ENCODE results near the gene IRX2.

IRX2 gene

DNA sequence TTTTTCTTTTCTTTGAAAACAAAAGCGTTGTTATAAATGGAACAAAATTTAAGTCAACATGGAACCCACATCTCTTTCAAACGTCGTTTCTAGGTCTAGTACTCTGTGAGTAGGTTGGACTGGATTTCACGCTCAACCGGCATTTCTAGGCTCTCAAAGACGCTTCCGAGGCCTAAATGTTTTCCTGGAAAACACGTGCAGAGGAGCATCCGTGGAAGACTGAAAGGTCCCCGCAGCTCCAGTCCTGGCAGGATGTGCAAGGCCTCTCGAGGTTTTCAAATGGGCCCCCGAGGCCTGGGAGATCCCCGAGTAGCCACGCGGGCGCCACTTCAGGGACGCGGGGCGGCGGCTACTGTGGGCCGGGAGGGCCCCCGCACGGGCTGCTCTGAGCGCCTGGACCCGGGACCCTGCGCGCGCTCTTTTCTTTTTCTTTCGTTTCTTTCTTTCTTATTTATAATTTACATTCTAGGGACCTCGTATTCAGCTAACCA is 4.2 kb upstream of the IRX2 start:
- no peak for FAIRE-seq

- no peak for FAIRE-seq
Observed at GRCh38 chr5:2755076-2755680, 3.7 kb upstream of the IRX2 start.

DNA sequence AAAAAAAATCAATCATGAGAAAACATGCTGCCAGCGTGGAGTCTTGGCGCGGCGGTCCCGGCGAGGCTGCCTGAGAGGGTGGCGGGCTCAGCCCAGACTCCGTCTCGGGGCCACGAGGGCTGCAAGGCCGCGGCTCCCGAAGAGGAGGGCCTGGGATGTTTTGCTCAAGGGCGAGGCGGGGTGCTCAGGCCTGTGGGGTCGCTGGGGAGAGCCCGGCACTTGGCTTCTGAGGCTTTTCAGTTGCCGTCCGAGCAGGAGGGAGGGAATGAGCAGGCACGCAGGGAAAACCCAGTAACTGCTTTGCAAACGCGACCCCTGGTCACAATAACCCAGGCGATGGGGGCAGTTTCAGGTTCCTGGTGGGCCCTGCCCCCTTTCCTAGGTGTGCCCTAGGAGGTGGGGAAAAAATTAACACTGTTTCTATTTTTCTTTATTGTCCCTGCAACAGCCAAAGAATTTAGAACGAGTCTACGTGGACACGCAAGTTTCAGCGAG is 3.2 kb upstream of the IRX2 start:
- FAIRE-seq = no peak

DNA sequence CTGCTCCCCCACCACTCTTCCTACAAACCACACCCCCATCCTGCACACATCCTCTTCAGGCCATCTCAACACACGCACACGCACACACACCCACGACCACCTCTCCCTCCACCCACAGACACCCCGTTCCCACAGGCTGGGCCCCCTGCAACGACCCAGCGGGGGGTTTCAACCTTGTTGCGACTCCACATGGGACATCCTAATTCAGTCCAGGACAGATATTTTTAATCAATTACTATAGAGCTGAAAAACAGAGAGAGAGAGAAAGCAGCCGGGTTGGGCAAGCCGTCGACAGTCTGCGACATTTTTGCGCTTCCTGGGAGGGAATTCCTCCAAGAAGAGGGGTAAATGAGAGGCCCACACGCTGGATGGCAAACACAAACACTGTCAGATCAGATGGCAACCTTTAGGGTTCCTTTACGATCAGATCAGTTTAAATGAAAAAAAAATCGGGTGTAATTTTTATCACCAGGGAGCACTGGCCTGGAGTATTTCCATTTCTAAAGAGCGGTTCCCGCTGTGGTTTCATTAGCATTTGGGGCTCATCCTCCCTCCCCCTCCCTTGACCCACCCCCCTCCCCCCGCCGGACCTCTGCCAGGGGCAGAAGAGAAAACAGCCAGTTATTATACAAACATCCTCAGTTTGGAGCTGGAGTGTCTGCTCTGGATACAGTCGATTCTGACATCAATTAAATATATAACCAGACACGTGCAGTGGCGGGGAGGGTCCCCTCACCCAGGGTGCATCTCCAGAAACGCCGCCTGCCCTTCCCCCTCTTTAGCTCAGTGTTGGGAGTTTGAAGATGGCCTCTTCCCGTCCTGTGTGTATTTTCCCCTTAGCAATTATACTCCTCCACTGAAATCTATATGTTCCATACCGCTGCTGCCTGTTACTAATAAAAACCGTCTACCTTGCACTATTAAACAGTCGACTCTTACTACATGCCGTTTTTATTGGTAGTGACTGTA is 2.3 kb upstream of the IRX2 start:
- FAIRE-seq = no peak

- FAIRE-seq = no peak
Observed at GRCh38 chr5:2752821-2753439, 1.5 kb upstream of the IRX2 start.

GRCh38 chr5:2752059-2752820 is 763 bp upstream of the IRX2 start:
- FAIRE-seq = no peak

GRCh38 chr5:2750758-2751464 is 566 bp downstream of the IRX2 start:
- FAIRE-seq = no peak

DNA sequence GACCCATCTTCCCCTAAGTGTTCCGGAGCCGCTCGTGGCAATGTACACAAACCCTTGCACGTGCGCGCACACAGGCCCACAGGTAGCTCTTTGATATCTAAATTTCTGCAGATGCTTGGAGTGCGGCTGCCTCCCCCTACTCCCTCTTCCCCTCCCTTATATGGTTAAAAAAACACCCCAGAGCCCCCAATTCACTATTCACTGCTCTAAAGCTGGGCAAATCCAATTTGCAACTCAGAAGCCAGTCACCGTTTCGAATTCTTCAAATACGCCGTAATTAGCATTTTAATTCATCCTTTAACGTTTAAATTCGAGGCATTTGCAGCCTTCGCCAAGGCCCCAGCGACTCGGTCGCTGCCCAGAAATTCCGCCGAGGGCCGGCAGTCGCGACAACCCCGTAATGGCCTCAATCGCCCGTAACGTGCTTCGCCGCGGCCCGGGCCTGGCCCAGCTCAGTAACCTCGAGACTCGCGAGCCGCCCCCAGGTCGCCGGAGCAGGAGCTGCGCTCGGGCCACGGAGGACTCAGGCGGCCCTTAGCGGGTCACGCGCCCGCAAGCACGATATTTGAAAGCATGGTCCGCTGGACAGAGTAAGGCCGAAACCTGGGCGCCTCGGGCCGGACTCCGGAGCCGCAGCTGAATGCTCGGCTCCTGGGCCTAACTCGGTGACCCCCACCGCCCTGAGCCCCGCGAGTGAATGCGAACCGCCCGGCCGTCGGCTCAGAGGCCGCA is 1.3 kb downstream of the IRX2 start:
- FAIRE-seq = no peak

DNA sequence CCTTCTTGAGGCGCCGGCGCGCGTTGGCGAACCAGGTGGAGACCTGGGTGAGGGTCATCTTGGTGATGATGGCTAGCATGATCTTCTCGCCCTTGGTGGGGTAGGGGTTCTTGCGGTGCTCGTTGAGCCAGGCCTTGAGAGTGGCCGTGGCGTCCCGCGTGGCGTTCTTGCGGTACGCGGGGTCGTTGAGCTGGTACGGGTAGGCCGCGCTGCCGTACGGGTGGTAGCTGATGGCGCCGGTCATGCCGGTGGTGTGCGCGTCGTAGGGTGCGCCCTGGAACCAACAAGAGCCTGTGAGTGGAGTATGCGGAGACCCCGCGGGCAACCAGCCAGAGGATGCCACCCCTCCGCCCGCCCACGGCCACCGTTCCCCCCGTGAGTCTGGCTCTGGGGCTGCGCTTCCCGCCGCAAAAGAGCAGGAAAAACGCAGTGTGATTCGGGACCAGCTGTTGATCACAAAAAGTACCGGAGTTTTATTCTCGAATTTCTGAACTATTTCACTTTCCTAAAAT is 1.9 kb downstream of the IRX2 start:
- FAIRE-seq = no peak

DNA sequence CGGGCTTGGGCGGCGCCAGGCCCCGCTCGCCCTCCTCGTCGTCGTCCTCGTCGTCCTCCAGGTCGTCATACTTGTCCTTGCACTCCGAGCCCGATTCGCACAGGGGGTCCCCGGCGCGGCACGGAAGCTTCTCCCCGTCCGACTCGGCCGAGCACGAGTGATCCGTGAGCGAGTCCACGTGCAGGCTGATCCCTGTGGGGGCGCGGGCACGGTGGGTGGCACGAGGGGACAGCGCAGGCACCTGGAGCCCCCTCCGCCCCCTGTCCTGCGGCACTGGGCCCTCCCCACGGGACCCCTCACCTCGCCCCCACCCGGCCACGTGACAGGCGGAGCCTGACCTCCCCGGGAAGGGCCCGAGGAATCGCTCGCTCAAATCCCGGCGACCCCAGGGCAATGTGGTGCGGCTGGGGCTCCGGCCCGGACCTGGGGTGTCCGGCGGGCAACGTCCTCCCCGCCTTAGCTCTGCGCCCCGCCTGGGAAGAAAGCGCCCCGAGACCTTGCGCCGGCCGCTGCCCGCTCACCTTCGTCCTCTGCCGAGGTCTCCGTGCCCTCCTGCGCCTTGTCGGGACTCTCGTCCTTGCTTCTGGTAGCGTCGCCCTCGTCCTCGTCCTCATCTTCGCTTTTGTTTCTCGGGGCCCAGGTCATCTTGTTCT is 2.5 kb downstream of the IRX2 start:
- no peak for FAIRE-seq

DNA sequence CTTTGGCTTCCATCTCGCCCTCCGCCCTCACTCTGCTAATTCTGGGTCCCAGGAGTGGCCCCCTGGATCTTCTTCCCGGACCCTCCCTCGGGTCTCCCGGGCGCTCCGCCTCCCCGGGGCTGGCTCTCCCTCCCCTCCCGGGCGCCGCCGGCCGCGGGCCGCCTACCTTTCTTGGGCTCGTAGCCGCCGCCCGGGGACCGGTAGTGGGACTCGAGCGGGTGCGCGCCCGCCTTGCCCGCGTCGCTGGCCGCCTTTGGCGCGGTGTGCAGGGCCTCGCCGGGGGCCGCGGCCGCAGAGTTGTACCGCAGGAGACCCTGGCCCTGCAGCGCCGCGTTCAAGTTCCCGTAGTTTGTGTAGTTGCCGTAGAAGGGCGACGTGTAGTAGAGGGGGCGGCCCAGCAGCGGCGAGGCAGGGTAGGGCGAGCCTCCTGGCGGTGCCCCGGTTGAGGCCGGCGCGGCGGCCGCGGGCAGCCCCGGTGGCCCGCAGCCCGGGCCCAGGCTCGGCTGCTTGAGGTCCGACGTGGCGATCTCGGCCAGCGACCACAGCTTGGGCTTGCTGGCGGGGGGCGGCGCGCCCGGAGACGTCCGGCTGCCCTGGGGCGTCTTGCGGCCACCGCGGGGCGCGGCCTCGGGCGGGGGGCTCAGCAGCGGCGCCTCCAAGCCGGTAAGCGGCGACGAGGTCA is 3.2 kb downstream of the IRX2 start:
- no peak for FAIRE-seq

DNA sequence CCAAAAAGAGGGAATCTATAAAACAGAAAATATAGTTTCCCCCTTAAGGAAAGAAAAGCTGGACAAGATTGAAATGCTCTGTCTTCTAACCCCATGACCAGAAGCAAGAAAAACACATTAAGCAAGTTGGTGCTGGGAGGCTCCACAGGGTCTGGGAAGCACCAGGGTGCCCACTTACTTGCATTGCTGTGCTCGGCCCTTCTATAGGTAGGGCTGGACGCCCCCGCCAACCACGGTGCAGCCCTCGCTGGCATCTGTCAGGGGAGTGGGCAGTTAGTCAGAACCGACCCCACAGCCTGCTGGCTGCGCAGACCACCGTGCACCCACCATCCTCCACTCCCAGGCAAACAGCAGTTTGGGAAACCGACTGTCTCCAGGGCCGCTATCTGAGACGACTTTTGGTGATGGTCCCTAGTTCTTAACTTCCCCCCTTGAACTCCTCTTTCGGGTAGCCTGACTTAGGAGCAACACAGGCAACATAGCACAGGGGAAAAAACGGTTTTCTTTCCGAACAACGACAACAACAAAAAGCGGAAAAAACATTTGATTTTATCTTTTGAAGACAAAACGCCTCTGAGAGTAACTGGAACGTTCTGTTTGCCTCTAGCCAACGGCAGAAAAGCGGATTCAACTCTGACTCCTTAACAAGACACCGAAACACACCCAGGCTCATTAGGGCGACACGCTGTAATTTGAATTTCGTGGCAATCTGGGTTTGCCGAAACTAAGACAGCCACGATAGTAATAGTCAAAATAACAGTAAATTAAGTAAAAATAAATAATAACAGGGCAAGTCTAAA is 3.9 kb downstream of the IRX2 start:
- no peak for FAIRE-seq

GRCh38 chr5:2746561-2747032 is 4.9 kb downstream of the IRX2 start:
- FAIRE-seq = no peak

DNA sequence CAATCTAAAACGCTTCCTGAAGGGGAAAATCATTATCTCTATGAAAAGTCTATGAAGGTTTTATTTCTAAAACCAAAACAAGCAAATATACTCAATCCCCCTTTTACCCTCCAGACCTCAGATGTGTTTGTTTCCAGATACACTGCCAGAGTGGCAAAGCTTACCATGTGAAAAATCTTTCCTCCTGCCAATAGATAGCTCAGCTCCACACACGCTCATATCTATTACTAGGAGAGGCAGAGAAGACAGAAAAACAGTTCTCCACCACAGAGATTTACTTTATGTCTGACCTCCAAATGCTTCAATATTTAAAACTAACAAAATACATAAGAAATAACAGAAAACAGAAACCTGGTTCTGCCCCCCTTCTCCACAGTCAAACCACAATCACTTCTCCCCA is 7.0 kb downstream of the IRX2 start:
- no peak for FAIRE-seq

DNA sequence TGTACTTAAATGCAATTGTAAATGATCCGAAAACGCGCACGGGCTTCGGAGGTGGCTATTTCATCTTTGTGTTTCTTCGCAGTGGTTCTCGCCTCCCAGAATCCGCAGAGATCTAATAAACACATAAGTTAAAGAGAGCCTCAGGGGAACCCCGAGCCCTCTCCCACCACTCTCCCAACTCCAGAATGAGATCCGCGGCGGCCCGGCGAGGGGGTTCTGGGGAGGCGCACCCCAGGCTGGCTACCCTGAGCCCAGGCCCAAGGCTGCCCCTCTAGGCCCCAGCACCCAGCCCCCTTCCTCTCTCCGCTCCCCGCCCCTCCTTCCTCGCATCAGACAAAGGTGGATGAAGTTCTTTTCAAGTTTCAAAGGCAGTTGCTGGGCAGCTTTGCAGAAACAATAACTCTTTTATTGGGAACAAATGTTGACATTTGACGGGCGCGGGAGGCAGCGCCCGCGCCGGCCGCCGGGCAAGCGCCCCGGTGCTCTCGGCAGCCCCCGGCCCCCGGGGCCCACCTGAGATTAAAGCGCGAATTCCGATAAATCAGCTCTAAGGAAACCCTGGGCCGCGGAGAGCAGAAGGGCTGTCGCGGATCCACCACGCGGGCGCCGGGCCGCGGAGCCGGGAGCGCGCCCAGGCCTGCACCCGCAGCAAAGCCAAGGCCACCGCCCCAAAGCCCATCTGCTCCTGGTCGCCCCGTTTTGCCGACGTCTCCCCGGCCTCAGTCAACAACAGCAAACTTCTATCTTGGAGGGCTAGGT is 8.4 kb downstream of the IRX2 start:
- no peak for FAIRE-seq

DNA sequence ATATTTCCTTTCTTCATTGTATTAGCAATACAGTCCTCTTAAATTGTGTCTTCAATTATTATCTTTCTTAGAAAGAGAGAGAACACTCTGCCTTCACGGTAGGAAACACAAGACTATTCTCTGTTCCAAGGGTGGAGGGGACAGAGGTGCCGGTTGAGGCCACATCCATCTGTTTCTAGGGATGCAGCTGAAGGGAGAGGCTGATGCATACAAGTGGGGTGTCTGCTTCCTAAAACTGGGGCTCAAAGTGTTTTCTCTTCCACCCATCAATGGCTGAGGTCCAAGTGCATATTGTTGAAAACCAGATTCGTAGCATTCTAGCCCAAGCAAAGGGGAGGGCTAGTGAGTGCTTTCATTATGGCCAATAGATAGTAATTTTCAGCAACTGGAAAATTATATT is 9.5 kb downstream of the IRX2 start:
- no peak for FAIRE-seq

DNA sequence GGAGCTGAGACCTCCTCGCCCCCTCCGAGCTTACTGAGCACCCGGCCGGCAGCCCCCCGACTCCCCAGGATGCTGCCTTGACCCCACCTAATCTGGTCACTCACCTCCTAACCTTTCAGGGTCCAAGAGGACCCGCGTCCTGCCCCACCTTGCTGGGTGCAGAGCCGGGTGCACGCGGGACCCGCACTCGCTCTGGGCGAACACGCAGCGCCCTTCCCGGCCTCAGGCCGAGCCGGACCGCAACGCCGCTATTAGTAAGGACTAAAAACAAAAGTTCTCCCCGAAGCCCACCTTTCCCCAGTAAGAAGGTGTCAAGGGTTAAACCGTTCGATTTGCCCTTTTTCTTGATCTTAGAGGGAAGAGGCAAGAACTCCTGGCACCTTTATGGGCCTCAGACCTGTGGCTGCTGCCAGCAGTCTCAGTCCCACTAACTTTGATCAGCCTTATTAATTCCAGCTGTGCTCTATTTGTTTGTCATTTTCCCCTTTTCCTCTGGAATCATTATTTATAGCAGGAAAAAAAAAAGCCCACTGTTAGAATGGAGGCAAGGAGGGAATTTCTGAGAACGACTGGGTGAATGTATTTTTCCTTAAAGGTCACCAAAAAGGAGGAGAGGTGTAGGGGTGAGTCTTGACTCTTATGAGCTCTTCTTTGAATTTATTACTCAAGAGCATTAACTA is 10.5 kb downstream of the IRX2 start:
- FAIRE-seq = no peak

All from endometrium (tissue), 2 donors.